ENCODE results near the gene GINS3. TPM values are rescaled to one million over a fixed set of nuclear protein-coding genes. Genes with fewer than 3 reads are reported as not detected.

GINS3 gene
- total RNA-seq, 1 donor from 2014 or later, result 6.9 TPM

DNA sequence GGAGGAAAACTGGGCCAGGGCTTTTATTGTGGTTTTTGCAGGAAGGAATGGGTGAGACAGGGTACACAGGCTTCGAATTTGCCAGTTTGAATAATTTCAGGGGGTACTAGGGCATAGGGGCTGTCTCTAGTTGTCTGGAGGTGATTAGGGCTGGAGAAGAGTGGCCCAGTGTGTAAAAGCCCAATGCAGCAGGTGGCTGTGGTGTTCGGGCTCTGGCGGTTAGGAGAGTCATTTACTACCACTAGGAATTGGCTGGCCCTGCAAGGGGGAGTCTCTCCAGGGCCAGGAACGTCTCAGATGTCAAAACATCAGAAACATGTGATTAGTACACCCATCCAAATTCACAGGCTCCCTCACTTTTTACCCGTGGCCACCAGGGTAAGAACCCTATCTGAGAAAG lies 50.3 kb downstream of the GINS3 start:
- Mint-ChIP-seq H3K4me3 (no peak overlapping the region), H3K27ac (no peak overlapping the region), H3K27me3 (peaks cover 5% of the 10 kb centered on the region), H3K36me3 (ENCODE audit: low read depth) (no peaks in the 10 kb centered on the region), H3K4me1 (peaks cover 9% of the 10 kb centered on the region), H3K9me3 (peaks cover 1% of the 10 kb centered on the region)
- TF ChIP-seq, protein P1, sequence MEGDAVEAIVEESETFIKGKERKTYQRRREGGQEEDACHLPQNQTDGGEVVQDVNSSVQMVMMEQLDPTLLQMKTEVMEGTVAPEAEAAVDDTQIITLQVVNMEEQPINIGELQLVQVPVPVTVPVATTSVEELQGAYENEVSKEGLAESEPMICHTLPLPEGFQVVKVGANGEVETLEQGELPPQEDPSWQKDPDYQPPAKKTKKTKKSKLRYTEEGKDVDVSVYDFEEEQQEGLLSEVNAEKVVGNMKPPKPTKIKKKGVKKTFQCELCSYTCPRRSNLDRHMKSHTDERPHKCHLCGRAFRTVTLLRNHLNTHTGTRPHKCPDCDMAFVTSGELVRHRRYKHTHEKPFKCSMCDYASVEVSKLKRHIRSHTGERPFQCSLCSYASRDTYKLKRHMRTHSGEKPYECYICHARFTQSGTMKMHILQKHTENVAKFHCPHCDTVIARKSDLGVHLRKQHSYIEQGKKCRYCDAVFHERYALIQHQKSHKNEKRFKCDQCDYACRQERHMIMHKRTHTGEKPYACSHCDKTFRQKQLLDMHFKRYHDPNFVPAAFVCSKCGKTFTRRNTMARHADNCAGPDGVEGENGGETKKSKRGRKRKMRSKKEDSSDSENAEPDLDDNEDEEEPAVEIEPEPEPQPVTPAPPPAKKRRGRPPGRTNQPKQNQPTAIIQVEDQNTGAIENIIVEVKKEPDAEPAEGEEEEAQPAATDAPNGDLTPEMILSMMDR (IDR thresholded peaks at IDR 0.05), result no peak
- DNase-seq, result no peak
- ChIA-PET CTCF (no interaction called here), POLR2A (no interaction called here)
- ATAC-seq (ENCODE audit: low read depth), result no peak
- intact Hi-C loops (cut with micrococcal nuclease), result no loop called here

DNA sequence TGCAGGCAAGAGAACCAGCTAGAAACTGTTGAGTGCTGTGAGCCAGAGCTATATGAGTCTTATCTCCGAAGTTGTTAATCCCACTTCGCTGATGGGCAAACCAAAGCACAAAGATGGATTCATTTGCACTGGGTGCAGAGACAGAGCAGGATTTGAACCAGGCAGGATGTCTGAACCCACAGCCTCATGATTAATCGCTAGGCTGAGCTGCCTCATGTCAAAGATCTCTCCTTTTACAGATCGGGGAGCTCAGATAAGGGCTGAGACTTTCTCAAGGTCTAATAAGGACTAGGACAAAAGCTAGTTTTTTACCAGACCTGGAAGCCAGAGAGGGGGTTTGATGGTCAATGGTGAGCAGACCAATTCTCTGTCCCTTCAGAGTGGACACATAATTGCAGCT lies 51.5 kb downstream of the GINS3 start:
- DNase-seq, result no peak
- no peak overlapping the region for H3K4me3 Mint-ChIP-seq
- intact Hi-C loops (cut with micrococcal nuclease), result no loop called here
- no peaks in the 10 kb centered on the region for H3K9me3 Mint-ChIP-seq
- no peak overlapping the region for H3K27ac Mint-ChIP-seq
- TF ChIP-seq, protein P1 (IDR thresholded peaks at IDR 0.05), result no peak
- H3K36me3 Mint-ChIP-seq (ENCODE audit: low read depth), result no peaks in the 10 kb centered on the region
- H3K27me3 Mint-ChIP-seq, result peaks cover 5% of the 10 kb centered on the region
- peaks cover 5% of the 10 kb centered on the region for H3K4me1 Mint-ChIP-seq
- ATAC-seq (ENCODE audit: low read depth), result no peak
- ChIA-PET POLR2A (no interaction called here), CTCF (interaction anchor here (1.3 kb wide), 1 partner anchor 44 kb away, joined by 3 read pairs; no protein-coding TSS in a partner anchor)

DNA sequence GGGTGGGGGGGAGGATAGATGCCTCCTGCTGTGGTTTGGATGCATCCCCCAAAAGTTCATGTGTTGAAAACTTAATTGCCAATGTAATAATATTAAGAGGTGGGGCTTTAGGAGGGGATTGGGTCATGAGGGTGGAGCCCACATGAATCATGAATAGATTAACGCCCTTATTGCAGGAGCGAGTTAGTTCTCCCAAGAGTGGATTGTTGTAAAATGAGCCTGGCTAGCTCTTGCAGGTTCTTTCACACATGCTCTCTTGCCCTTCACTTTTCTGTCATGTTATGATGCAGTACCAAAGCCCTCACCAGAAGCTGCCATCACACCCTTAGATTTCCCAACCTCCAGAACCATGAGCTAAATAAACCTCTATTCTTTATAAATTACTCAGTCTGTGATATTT lies 52.0 kb downstream of the GINS3 start:
- Mint-ChIP-seq H3K4me3 (no peak overlapping the region), H3K36me3 (ENCODE audit: low read depth) (no peaks in the 10 kb centered on the region), H3K9me3 (no peaks in the 10 kb centered on the region), H3K4me1 (peaks cover under 1% of the 10 kb centered on the region), H3K27me3 (peaks cover 5% of the 10 kb centered on the region), H3K27ac (no peak overlapping the region)
- ChIA-PET CTCF (interaction anchor here (1.3 kb wide), 1 partner anchor 44 kb away, joined by 3 read pairs; no protein-coding TSS in a partner anchor), POLR2A (no interaction called here)
- TF ChIP-seq, protein P1 (IDR thresholded peaks at IDR 0.05), result no peak
- DNase-seq (no peak), ATAC-seq (ENCODE audit: low read depth) (no peak)
- intact Hi-C loops (cut with micrococcal nuclease), result no loop called here

DNA sequence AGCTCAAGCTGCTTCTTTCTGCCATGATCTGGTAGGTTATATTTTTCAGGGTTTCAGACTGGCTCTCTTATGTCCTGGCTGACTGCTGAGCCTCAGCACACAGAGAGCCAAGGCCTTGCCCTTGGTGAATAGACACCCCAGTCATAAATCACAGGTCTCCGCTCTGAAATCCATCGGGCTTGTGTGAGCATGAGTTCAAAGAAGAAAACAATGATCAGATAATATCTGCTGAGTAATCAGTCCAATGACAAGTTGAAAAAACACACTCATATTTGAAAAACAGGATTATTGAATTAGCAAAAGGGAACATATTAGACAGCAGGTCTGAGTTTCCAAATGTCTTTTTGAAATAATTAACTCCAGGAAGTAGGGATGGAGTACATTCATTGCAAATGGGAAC lies 56.6 kb downstream of the GINS3 start:
- intact Hi-C loops (cut with micrococcal nuclease), result no loop called here
- Mint-ChIP-seq H3K9me3 (no peaks in the 10 kb centered on the region), H3K27ac (no peak overlapping the region), H3K4me1 (no peaks in the 10 kb centered on the region), H3K4me3 (no peak overlapping the region), H3K27me3 (peaks cover under 1% of the 10 kb centered on the region), H3K36me3 (ENCODE audit: low read depth) (no peaks in the 10 kb centered on the region)
- DNase-seq, result no peak
- ChIA-PET CTCF (no interaction called here), POLR2A (no interaction called here)
- TF ChIP-seq, protein P1 (IDR thresholded peaks at IDR 0.05), result no peak
- ATAC-seq (ENCODE audit: low read depth), result no peak

DNA sequence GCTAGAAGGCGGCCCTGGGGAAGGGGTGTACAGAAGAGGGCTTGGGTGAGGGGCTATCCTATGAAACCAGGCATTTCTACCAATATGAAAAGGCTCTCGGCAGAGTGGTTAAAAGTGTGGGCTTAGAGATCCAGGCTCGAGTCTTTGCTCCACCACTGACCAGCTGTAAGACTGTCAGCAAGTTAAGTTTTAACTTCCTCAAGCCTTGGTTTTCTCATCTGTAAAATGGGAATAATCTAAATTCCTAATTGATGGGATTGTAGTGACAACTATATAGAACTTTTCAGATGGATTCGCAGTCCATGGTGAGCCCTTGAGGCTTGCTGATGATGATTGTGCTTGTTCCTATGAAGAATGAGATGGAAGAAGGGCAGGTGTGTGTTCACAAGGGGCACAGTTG lies 57.0 kb downstream of the GINS3 start:
- intact Hi-C loops (cut with micrococcal nuclease), result no loop called here
- DNase-seq, result no peak
- ChIA-PET POLR2A (no interaction called here), CTCF (no interaction called here)
- no peaks in the 10 kb centered on the region for H3K36me3 Mint-ChIP-seq (ENCODE audit: low read depth)
- peaks cover 2% of the 10 kb centered on the region for H3K27me3 Mint-ChIP-seq
- H3K4me1 Mint-ChIP-seq, result no peaks in the 10 kb centered on the region
- TF ChIP-seq, protein P1 (IDR thresholded peaks at IDR 0.05), result no peak
- no peak for ATAC-seq (ENCODE audit: low read depth)
- H3K4me3 Mint-ChIP-seq, result no peak overlapping the region
- no peak overlapping the region for H3K27ac Mint-ChIP-seq
- H3K9me3 Mint-ChIP-seq, result no peaks in the 10 kb centered on the region
